Choroid plexus epithelial cell (primary cell): ENCODE measurements around the gene TLE2.

Source experiments
- DNase-seq: peaks from one replicate; pipeline ENCODE4 v3.0.0-alpha.2; 2010; ENCODE audit warnings: low read depth
- H3K4me3 ChIP-seq: 2 replicates; pipeline ENCODE4 v1.5.1; 2011; ENCODE audit warnings: low read depth, mild to moderate bottlenecking, control low read depth, low read length, moderate library complexity
- TF ChIP-seq, protein P1 (sequence below): conservative IDR thresholded peaks from 2 replicates; pipeline ENCODE4 v1.5.1; 2011; ENCODE audit warnings: low read depth, mild to moderate bottlenecking, control low read depth, inconsistent platforms, low read length, moderate library complexity

TLE2 gene

DNA sequence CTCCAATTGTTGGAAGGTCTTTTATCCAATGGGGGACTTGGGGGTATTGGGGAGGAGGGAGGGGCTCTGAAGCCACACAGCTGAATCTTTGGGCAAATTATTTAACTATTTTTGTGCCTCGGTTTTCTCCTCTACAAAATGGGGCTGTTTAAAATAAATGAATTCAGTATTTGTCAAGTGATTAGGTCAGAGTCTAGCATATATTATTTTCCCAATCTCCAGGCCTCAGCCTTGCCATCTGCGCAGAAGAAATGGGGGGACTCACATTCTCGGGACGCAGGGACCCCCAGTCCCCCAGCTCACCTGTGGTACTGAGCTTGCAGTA is 31.7 kb upstream of the TLE2 start:
- peak overlapping the region; percentile 78 for H3K4me3 ChIP-seq
- TF ChIP-seq, protein P1, sequence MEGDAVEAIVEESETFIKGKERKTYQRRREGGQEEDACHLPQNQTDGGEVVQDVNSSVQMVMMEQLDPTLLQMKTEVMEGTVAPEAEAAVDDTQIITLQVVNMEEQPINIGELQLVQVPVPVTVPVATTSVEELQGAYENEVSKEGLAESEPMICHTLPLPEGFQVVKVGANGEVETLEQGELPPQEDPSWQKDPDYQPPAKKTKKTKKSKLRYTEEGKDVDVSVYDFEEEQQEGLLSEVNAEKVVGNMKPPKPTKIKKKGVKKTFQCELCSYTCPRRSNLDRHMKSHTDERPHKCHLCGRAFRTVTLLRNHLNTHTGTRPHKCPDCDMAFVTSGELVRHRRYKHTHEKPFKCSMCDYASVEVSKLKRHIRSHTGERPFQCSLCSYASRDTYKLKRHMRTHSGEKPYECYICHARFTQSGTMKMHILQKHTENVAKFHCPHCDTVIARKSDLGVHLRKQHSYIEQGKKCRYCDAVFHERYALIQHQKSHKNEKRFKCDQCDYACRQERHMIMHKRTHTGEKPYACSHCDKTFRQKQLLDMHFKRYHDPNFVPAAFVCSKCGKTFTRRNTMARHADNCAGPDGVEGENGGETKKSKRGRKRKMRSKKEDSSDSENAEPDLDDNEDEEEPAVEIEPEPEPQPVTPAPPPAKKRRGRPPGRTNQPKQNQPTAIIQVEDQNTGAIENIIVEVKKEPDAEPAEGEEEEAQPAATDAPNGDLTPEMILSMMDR, result no peak
- no peak for DNase-seq

DNA sequence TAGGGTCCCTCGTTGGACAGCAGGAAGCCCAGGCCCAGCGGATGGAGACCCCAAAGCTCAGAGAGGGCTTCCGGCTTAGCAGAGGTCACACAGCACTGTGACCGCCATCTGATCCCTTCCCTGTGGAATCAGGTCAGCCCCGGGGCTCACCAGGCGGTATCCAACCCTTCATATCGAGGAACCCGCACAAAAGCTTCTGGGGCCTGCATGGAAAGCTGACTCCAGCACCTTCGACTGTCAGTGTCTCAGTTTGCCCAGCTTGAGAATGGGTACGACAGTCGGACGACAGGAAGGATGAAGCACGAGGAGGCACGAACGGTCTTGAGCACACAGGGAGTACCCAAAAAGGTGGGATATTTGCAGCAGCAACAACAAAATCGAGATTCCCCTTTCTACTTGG is 30.6 kb upstream of the TLE2 start:
- TF ChIP-seq, protein P1, result no peak
- no peak overlapping the region for H3K4me3 ChIP-seq
- DNase-seq, result no peak

DNA sequence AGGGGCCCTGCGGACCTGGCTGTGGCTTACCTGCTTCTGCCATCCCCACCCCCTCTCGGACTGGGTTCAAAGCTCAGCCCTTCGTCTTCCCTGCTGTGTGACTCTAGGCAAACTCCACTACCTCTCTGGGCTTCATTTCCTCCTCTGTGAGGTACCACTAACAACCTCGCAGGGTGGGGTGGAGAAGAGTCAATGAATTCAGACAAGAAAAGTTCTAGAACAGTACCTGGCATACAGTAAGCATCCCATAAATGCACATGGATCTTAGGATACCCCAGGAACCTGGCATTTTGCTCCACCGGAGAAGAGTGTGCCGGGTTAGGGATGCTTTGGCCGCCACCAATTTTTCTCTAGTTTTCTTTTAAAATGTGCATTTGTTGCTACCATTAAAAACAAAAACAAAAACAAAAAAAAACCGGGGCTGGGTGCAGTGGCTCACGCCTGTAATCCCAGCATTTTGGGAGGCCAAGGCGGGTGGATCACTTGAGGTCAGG is 29.8 kb upstream of the TLE2 start:
- TF ChIP-seq, protein P1, result no peak
- H3K4me3 ChIP-seq, result no peak overlapping the region
- no peak for DNase-seq

DNA sequence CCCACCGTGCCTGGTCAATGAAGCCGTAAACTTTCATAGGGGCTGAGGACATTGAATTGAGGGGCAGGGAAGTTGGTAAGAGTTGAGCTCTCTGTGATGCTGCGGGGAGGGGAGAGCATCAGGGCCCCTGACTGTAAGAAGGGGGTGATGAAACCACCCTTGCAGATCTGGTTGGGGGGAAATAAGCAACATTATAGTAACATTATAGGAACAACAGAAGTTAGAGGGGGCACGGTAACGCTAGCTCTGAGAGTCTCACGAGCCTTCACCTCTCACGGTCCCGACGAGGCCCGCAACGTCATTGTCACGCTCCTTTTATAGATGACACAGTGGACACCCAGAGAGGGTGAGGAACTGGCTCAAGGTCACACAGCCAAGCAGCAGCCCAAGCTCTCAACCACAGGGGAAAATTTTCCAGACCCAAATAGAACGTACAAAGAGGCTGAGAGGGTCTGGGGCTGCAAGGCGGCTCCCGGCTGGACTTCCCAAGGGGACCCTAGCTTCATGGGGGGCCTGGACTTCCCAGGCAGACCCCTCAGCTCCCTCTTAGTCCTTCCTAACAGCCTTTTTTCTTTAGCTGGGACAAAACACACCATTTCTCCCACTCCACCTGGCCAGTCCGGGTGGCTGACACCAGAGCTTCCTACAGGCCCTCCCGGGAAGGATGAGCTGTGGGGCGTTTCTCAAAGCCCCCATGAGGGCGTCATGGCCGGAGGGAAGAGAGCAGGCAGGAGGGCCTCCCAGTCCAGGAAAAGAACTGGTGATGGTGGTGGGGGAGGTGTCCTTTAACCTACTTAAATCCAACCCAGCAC is 29.1 kb upstream of the TLE2 start:
- no peak for DNase-seq
- H3K4me3 ChIP-seq, result no peak overlapping the region
- TF ChIP-seq, protein P1, result no peak

DNA sequence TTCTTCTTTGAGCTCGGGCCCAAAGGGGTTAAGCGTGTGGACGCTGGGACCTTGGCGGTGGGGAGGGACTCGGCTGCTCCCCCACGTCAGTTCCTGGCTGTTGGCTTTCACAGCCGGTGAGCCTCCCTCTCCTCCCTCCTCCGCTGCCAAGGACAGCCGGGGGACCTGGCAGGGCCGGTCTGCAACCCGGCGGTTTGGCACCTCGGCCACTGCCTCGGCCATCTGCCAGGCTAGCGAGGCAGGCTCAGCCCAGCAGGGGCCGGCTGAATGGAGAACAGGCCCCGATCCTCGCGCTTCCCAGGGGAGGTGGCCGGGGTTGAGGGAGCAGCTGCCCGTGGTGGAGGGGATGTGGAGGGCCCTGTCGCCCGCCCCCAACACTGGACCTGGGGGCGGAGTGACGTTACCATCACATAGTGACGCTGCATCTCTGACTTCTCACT is 28.2 kb upstream of the TLE2 start:
- DNase-seq, result peak; percentile 21
- no peak overlapping the region for H3K4me3 ChIP-seq
- TF ChIP-seq, protein P1, result no peak

DNA sequence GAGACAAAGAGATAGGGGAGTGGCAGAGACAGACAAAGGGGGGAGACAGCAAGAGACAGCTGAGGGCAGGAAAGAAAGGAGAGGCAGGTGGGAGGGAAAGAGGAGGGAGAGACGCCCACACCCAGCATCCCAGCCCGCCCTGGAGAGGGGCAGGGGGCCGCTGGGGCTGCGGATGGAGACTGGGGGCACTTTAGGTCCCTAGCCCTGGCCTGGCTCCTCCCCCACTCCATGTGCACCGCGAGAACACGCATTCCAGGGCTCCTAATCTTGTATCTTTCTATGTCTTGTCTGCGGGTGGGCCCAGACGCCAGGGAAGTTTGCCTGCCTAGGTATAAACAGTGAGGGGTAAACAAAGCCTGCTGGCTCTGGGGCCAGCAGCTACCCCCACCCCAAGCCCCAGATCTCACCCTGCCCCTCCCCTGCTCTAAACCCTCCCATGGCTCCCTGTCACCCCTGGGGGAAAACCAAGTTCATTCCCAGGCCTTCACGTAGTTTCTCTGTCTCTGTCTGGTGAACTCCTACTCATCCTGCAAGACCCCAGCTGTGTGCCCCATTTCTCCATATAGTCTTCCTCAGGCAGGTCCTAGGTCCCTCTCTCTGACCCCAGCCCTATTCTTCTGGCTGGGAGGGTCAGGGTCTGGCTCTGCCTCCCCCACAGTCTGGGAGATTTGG is 27.5 kb upstream of the TLE2 start:
- H3K4me3 ChIP-seq, result no peak overlapping the region
- no peak for DNase-seq
- TF ChIP-seq, protein P1, result no peak
